Stimulated activated CD4-positive, alpha-beta T cell treated with anti-CD3 and anti-CD28 coated beads, Interleukin-1b, Interleukin-23, amount 100 ng/mL, for 48 hours (primary cell): ENCODE results near the gene GSTM2.

Experiments used
- DNase-seq: peaks from one replicate; pipeline ENCODE4 v3.0.0-alpha.2; 2020

The GSTM2 gene

DNA sequence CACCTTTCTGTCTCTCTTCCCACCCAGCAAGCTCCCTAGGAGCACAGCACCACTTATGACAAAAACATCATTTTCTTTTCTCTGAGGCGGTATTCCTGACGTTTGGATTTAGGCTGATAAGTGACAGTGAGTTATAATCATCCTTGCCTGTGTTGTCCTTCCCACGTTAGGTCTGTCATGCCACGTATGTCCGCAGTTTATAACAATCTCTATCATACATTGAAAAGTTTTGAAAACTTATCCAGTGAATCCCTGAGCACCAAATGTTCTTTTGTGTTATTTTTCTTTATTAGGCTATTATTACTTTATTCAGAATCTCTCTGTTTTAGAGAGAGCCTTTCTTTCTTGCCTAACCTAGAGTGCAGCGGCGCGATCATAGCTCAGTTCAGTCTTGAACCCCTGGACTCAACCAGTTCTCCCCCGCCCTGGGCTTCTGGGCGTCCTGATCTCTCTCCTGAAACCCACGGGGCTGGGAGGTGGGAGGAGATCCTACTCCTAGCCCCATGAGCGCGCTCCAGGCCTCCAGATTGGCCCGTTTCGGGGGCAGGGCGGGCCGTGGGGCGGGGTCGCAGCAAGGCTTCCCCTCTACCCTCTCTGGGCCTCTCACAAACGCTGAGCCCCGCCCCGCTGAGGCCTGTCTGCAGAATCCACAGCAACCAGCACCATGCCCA, at the start of gene GSTM2:
TSS of gene GSTM2 (plus strand) at position 606 of the 671 bp plus-strand sequence. CDS start at position 665, 59 bp downstream.
- DNase-seq: peak; percentile 84

GRCh38 chr1:109618661-109619575, 48.9 kb upstream of the GSTM2 start:
- no peak for DNase-seq

- DNase-seq: peak; percentile 78
These were observed 48.1 kb upstream of the GSTM2 start, which contains the start of the genes AMPD2 and GNAT2 for GRCh38 chr1:109619576-109620400. Gene AMPD2 (plus strand): TSS chr1:109619837. CDS start chr1:109621176, 1,339 bp downstream. Gene GNAT2 (minus strand): TSS chr1:109619616. CDS start chr1:109612870, 6,746 bp downstream.

- no peak for DNase-seq
These were observed 47.5 kb upstream of the GSTM2 start for GRCh38 chr1:109620401-109620791.

GRCh38 chr1:109620841-109621286, 47.0 kb upstream of the GSTM2 start:
- peak; percentile 97 for DNase-seq

DNA sequence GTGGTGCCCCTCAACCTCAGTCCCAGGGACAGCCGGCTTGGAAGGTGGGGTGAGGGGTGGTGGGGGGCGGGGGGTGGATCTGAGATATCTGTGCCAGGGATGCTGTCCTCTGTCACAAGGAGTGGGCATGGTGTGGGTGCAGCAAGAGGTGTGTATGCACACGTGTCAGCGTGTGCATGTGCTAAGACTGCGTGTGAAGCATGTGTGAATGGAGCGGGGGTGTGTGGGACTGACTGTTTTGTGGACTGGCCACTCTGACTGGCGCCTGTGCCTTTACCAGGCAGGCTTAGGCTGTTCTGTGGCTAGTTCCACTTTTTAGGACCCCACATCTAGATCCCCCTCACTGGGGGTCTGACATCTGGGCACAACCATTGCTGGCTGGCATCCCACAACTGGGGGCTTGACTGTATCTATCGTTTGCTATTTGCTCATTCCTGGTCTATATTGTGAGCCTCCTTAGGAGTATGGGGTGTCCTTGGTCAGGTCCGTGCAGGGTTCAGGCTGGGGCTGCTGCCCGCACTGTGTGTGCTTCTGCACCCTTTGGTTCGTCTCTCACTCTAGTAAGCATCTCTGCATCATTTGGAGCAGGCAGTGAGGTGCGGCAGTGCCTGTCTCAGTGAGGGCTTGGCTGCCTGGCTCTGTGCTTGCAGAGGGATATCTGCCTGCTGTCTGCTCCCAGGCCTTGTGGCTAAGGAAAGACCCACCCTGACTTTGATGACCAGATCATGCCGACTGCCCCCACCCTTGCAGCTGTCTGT, 46.3 kb upstream of the GSTM2 start:
- DNase-seq: peak; percentile 35

DNA sequence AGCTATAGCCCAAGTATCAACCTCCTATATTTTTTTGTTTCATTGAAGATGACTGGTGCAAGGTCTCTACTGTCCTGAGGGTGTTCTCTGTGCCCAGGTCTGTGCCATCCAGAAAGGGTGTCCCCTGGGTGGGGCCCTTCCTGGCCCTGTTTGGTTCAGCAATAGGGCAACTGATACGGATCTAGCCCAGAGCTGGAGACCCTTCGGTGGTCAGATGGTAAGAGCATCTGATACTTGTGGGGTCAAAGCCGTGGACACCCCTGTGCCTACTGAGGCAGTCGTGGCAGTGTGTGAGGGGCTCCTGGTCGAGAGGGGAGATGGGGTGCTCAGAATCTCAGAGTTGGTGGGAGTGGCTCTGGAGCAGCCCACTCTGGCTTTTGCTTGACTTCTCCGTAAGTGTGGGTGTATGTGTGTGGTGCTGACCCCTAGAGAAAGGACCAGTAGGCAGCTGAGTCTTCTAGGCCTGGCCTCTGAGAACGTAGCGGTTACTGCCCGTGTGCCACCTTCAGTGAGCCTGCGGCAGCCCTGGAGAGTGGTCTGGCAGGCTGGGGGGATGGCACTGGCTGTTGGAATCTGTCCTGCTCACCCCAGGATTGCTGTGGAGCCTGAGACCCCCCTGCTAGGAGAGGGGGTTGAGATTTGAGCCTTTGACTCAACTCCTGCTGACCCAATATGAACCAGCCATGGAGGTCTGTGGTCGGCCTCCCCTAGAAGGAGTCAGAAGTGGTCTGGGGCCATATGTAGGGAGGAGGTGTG, 45.5 kb upstream of the GSTM2 start:
- DNase-seq: no peak

GRCh38 chr1:109622895-109623294, 45.0 kb upstream of the GSTM2 start:
- DNase-seq: no peak

- no peak for DNase-seq
These were observed 44.2 kb upstream of the GSTM2 start for GRCh38 chr1:109623601-109624161.

DNA sequence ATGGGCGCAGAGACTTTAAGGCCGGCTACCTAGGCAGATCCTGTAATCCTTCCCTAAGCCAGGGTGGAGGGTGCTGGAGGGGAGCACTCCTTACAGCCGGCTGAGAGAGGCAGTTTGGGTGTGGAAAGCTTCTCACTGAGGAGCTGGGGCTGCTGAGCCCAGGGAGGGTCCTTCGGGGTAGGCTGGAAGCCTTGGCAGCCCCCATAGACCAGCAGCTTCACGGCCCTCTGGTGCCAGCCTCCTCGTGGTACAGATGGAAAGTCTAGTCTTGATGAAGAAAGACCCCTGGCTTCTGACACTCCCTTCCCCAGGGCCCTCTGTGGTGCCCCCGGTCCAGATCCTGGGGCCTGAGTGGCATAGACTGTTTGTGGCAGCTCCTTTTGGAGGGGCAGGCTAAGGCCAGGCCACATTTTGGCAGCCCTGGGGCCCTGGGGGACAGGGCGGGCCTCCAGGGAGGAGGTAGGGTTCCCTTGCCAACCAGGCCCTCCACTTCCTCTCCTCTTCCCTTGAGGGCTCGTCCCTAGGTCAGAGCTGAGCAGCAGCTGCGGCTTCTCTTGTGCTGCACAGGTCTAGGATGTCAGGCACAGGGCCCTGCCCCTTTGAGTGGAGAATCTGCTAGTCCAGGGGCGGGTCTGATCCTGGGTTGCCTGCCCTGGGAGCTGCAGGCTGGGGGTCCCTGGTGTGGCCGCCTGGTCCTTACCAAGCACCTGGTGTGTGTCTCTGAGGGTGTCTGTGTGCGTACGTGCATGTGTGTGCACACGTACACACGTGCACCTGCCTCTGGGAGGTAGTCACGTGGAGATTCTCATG, 43.5 kb upstream of the GSTM2 start:
- DNase-seq: no peak

- DNase-seq: no peak
These were observed 42.7 kb upstream of the GSTM2 start for GRCh38 chr1:109625176-109625575.

GRCh38 chr1:109625601-109626560, 42.0 kb upstream of the GSTM2 start:
- no peak for DNase-seq

GRCh38 chr1:109626682-109627408, 41.0 kb upstream of the GSTM2 start:
- no peak for DNase-seq

- DNase-seq: no peak
These were observed 40.0 kb upstream of the GSTM2 start for GRCh38 chr1:109627692-109628399.

- no peak for DNase-seq
These were observed 39.1 kb upstream of the GSTM2 start for GRCh38 chr1:109628540-109629321.

GRCh38 chr1:109629372-109630030, 38.4 kb upstream of the GSTM2 start:
- no peak for DNase-seq
